GM19193 (cell line): ENCODE data around the gene TEX22.

Experiments used
- POLR2A ChIP-seq: IDR thresholded peaks from 4 replicates; pipeline ENCODE4 v1.6.1; 2011; ENCODE audit not compliant: insufficient read depth, insufficient read length; ENCODE audit errors: extremely low read depth

The TEX22 gene

DNA sequence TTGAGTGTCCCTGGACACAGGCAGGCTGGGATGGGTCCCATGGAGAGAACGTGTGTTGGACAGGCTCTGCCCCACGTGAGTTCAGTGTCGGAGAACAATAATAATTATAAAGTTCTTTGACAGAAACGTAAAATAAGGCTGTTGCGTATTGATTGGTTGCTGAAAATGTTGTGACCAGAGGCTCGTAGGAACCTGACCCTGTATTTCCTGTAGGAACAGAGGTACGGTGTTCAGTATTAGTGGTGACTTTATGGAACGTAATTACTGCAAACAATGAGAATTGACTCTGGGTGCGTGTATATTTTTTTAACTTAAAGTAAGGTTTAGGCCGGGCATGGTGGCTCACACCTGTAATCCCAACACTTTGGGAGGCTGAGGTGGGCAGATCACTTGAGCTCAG is 29.1 kb downstream of the TEX22 start:
- no peak for TF ChIP-seq POLR2A

DNA sequence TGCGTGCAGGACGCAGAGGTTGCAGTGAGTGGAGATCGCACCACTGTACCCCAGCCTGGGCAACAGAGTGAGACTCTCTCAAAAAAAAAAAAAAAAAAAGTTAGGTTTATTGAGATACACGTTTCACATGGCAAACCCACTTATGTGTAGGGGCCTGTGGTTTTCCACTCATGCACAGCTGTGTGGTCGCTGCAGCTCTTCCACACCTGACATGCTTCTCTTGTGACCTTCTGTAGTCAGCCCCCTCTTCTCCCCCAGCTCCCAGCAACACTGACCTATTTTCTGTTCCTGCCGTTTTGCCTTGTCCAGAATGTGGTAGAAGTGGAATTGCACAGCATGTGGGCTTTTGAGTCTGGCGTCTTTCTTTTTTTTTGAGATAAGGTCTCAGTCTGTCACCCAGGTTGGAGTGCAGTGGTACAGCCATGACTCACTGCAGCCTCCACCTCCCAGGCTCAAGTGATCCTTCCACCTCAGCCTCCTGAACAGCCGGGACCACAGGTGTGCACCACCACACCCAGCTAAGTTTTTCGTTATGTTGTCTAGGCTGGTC is 29.7 kb downstream of the TEX22 start:
- no peak for TF ChIP-seq POLR2A

- no peak for TF ChIP-seq POLR2A
Observed at GRCh38 chr14:105430042-105430441, 31.7 kb downstream of the TEX22 start.

- TF ChIP-seq POLR2A, result no peak
Observed at GRCh38 chr14:105430565-105430964, 32.2 kb downstream of the TEX22 start.

- no peak for TF ChIP-seq POLR2A
Observed at GRCh38 chr14:105431256-105431655, 32.9 kb downstream of the TEX22 start.

- no peak for TF ChIP-seq POLR2A
Observed at GRCh38 chr14:105432657-105433056, 34.3 kb downstream of the TEX22 start.

- no peak for TF ChIP-seq POLR2A
Observed at GRCh38 chr14:105433161-105433605, 34.8 kb downstream of the TEX22 start.

GRCh38 chr14:105436402-105436801 is 38.1 kb downstream of the TEX22 start:
- TF ChIP-seq POLR2A, result no peak

DNA sequence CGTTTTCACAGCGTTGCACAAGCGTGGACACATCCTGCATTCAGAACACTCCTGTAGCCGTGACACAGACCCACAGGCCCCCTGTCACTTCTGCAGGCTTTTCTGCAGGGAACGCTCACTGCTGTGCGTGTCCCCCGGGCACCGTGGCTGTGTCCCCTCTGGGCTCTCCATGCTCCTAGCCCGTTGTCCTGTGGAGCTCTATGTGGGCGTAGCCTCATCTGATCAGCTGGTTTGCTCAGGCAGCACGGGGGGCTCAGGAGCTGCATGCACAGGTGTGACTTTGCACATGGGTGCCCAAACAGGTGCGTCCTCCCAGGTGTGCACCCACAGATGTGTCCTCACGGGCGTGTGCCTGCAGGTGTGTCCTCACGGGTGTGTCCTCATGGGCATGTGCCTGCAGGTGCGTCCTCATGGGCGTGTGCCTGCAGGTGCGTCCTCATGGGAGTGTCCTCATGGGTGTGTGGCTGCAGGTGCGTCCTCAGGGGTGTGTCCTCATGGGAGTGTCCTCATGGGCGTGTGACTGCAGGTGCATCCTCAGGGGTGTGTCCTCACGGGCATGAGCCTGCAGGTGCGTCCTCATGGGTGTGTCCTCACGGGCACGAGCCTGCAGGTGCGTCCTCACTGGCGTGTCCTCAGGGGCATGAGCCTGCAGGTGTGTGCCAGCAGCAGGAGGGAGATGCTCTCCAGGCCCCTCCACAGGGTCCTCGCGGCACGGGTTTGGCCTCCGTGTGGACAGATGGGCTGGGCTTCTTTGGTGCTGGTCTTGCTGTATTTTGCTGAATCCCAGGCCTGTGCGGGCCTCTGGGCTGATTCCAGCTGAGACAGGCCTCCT is 38.8 kb downstream of the TEX22 start:
- no peak for TF ChIP-seq POLR2A

GRCh38 chr14:105437723-105438500 is 39.6 kb downstream of the TEX22 start:
- no peak for TF ChIP-seq POLR2A

DNA sequence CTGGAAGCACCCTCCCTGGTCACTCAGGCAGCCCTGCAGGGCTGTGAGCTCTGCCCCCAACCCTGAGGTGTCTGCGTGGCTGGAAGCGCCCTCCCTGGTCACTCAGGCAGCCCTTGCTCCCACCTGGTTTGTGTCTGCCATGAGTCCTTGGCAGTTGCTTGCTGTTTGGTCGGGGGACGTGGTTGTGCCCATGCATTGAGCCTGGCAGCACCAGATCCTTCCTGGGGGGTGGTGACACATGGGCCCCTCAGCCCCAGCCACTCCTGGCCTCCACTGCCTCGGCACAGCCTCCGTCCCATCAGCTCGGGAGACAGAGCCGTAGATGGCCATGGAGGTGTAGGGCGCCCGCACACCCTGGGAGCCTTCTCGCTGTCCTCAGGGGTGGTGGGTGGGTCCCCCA is 40.8 kb downstream of the TEX22 start:
- no peak for TF ChIP-seq POLR2A

GRCh38 chr14:105439710-105440553 is 41.6 kb downstream of the TEX22 start:
- no peak for TF ChIP-seq POLR2A

DNA sequence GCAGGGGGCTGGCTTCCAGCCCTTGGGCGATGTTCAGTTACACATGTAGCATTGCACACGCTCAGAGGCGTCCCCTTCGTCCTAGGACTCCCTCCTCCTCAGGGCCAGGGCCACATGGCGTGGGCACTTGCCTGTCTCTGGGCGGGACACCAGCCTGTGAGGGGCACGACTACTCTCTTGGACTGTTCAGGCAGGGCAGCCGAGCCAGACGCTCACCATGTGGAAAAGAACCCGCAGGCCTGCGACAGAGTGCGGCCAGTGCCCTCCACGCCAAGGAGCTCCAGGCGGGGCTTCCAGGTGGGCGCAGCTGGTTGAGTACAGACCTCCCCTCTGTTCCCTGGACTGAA is 42.2 kb downstream of the TEX22 start:
- TF ChIP-seq POLR2A, result no peak

DNA sequence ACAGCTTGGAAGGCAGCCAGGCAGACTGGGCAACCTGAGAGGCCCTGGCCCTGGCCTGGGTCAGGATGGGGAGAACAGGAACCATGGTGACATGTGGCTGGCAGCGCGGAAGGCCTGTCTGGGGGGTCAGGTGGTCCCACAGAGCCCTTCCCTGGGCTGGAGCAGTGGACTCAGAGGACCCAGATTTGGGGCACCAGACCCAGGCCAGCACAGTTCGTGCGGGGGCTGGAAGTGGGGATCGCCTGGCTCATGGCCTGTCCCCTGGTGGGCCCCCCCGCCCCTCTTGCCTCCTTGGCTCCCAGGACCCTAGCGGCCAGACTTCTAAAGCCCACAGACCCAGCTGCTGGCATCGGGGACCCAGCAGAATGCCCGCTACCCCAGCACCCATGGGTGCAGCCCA is 42.7 kb downstream of the TEX22 start:
- TF ChIP-seq POLR2A, result no peak

GRCh38 chr14:105442125-105442524 is 43.8 kb downstream of the TEX22 start:
- TF ChIP-seq POLR2A, result no peak
